ENCODE results near the gene MXD1.

DNA sequence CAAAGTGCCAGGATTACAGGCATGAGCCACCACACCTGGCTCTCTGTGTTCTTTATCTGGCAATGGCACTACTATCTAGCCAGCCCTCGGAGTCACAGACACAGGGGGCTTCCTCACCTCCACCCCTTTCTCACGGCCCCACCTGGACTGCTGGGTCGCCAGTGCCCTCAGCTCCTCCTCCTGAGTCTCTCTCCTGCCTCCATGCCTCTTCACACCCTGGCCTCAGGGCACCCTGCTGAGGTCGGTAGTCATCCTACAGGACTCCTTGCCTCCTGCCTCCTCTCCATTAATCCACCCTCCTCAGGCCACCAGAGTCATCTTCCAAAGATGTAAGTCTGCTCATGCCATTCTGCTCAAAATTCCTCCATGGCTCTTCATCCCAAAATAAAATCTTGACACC, 55.1 kb downstream of the MXD1 start:
- TF ChIP-seq, protein P1, sequence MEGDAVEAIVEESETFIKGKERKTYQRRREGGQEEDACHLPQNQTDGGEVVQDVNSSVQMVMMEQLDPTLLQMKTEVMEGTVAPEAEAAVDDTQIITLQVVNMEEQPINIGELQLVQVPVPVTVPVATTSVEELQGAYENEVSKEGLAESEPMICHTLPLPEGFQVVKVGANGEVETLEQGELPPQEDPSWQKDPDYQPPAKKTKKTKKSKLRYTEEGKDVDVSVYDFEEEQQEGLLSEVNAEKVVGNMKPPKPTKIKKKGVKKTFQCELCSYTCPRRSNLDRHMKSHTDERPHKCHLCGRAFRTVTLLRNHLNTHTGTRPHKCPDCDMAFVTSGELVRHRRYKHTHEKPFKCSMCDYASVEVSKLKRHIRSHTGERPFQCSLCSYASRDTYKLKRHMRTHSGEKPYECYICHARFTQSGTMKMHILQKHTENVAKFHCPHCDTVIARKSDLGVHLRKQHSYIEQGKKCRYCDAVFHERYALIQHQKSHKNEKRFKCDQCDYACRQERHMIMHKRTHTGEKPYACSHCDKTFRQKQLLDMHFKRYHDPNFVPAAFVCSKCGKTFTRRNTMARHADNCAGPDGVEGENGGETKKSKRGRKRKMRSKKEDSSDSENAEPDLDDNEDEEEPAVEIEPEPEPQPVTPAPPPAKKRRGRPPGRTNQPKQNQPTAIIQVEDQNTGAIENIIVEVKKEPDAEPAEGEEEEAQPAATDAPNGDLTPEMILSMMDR (IDR thresholded peaks at IDR 0.05) = no peak
- TF ChIP-seq EZH2 (IDR thresholded peaks at IDR 0.05; ENCODE audit: borderline replicate concordance, insufficient read depth, low read depth, low read length, poor library complexity, severe bottlenecking) = no peak
